Adrenal gland (tissue), 5 donors: ENCODE measurements around the gene CARD19.
A peak's percentile ranks its signal among the peaks of the same experiment; 100 is the strongest.

Experiments used
- CTCF ChIP-seq, 6 experiments: fragments of 450-650 bp in 4 of 6; fragments of 200-600 bp in 2 of 6; sonication (generic) in 1 of 6; IDR thresholded peaks; 1 replicate in 5 of 6; 2 replicates in 1 of 6; pipeline versions ENCODE4 v1.5.1 to v1.8.0; 2016 to 2021; ENCODE audit warnings: antibody characterized with exemption in 6 of 6, mild to moderate bottlenecking in 2 of 6, moderate library complexity in 1 of 6
- POLR2A ChIP-seq, 2 donors: fragments of 450-650 bp; IDR thresholded peaks; one replicate each; pipeline ENCODE4 v1.6.1; 2017; ENCODE audit warnings: antibody characterized with exemption in 2 of 2, mild to moderate bottlenecking in 2 of 2, moderate library complexity in 1 of 2
- donor health status: DM: no; HTN: no; CAD: no.

- no peak for TF ChIP-seq CTCF (IDR thresholded peaks at IDR 0.05)
- peak; percentile 44 to 86 for TF ChIP-seq POLR2A (IDR thresholded peaks at IDR 0.05)
These were observed 20.3 kb downstream of the CARD19 start for GRCh38 chr9:93116072-93116961.
